Endothelial cell of umbilical vein (primary cell): ENCODE measurements around the gene OPCML. TPM values are rescaled to one million over a fixed set of nuclear protein-coding genes. Genes with fewer than 3 reads are reported as not detected.

Source experiments
- BruUV-seq: library from RNA; stranded (reverse); fragments of 400-500 nt; replicated peaks from 2 replicates; lab custom pipeline; 2021; lab: Mats Ljungman, UMichigan
- CTCF ChIA-PET: fragments of 300-600, 350-600 bp; sonication (Branson Sonifier 250); formaldehyde crosslinking; loops from one replicate; lab custom pipeline; 2021; ENCODE audit warnings: antibody characterized with exemption, inconsistent platforms; lab: Charles Lee
- POLR2A ChIA-PET: fragments of 300-600, 350-600 bp; sonication (Branson Sonifier 250); formaldehyde crosslinking; loops from one replicate; lab custom pipeline; 2021; ENCODE audit warnings: antibody characterized with exemption, inconsistent platforms; lab: Charles Lee
- DNase-seq: peaks from one replicate; pipeline ENCODE4 v3.0.0-alpha.2; 2011; ENCODE audit warnings: low read depth, low spot score
- FAIRE-seq: peaks from 2 replicates; lab custom pipeline; 2011; peaks lifted over from hg19 to GRCh38; lab: Jason Lieb, UNC
- H2AFZ ChIP-seq: 2 replicates; pipeline ENCODE4 v1.6.0; 2012; ENCODE audit warnings: low read depth, low read length, control low read depth, inconsistent platforms
- H3K27ac ChIP-seq: 2 replicates; pipeline ENCODE4 v1.5.1; 2011; ENCODE audit warnings: low read depth, mild to moderate bottlenecking, control low read depth, low read length, moderate library complexity; ENCODE audit not compliant: insufficient read depth
- H3K27me3 ChIP-seq, 2 experiments: 2 replicates each; pipeline versions ENCODE4 v1.6.0 to v1.6.1; 2011; ENCODE audit warnings: low read length in 2 of 2, mixed read lengths in 1 of 2; ENCODE audit not compliant: control insufficient read depth in 2 of 2, insufficient read depth in 2 of 2
- H3K36me3 ChIP-seq, 2 experiments: 2 replicates in 1 of 2; 3 replicates in 1 of 2; pipeline ENCODE4 v1.5.1; 2011; ENCODE audit warnings: low read length in 2 of 2, mild to moderate bottlenecking in 1 of 2, moderate library complexity in 1 of 2; ENCODE audit not compliant: control insufficient read depth in 2 of 2, insufficient read depth in 2 of 2; ENCODE audit errors: extremely low read depth in 1 of 2
- H3K4me1 ChIP-seq: 3 replicates; pipeline ENCODE4 v1.5.1; 2011; ENCODE audit warnings: mild to moderate bottlenecking, low read length; ENCODE audit not compliant: control insufficient read depth, insufficient read depth; ENCODE audit errors: extremely low read depth
- H3K4me2 ChIP-seq: 2 replicates; pipeline ENCODE4 v1.6.1; 2011; ENCODE audit warnings: low read length, control low read depth, mixed read lengths; ENCODE audit not compliant: insufficient read depth
- H3K4me3 ChIP-seq, 3 experiments: fragments of 200-600 bp in 1 of 3; sonication (generic), shearing (Covaris generic) in 1 of 3; replicated peaks in 1 of 3; 2 replicates each; pipeline ENCODE4 v1.5.1; 2011 to 2016; ENCODE audit warnings: control low read depth in 3 of 3, low read length in 3 of 3, mild to moderate bottlenecking in 2 of 3, inconsistent platforms in 1 of 3, low read depth in 1 of 3, moderate library complexity in 1 of 3; ENCODE audit not compliant: insufficient read depth in 1 of 3
- H3K79me2 ChIP-seq: 2 replicates; pipeline ENCODE4 v1.6.0; 2012; ENCODE audit warnings: low read length, inconsistent platforms; ENCODE audit not compliant: control insufficient read depth, insufficient read depth
- H3K9ac ChIP-seq: replicated peaks from 2 replicates; pipeline ENCODE3; 2011; ENCODE audit warnings: low read length, control low read depth; ENCODE audit not compliant: insufficient read depth; ENCODE audit errors: extremely low read depth
- H3K9me1 ChIP-seq: replicated peaks from 3 replicates; pipeline ENCODE4 v1.6.0; 2011; ENCODE audit warnings: mild to moderate bottlenecking, low read length; ENCODE audit not compliant: control insufficient read depth, insufficient read depth; ENCODE audit errors: extremely low read depth
- H3K9me3 ChIP-seq: replicated peaks from 2 replicates; pipeline ENCODE4 v1.5.1; 2012; ENCODE audit warnings: low read length, inconsistent platforms; ENCODE audit not compliant: control insufficient read depth, insufficient read depth
- H4K20me1 ChIP-seq: replicated peaks from 2 replicates; pipeline ENCODE3; 2011; ENCODE audit warnings: mild to moderate bottlenecking, low read length; ENCODE audit not compliant: control insufficient read depth, insufficient read depth; ENCODE audit errors: extremely low read depth
- EZH2 ChIP-seq: IDR thresholded peaks from 2 replicates; pipeline ENCODE4 v1.6.1; 2012; ENCODE audit warnings: borderline replicate concordance, low read depth, mild to moderate bottlenecking, moderate library complexity, low read length, inconsistent platforms; ENCODE audit not compliant: severe bottlenecking
- FOS ChIP-seq: IDR thresholded peaks from 2 replicates; pipeline ENCODE4 v1.6.1; 2011; ENCODE audit warnings: mild to moderate bottlenecking, low read length, moderate library complexity, borderline replicate concordance; ENCODE audit not compliant: insufficient read depth
- GATA2 ChIP-seq: IDR thresholded peaks from 2 replicates; pipeline ENCODE4 v1.7.0; 2011; ENCODE audit warnings: low read depth, mild to moderate bottlenecking, moderate library complexity, mixed read lengths, low read length; ENCODE audit not compliant: insufficient read length, insufficient read depth
- JUN ChIP-seq: IDR thresholded peaks from 2 replicates; pipeline ENCODE4 v1.6.1; 2011; ENCODE audit warnings: borderline replicate concordance, low read depth; ENCODE audit not compliant: insufficient read length, insufficient read depth
- MYC ChIP-seq: IDR thresholded peaks from one replicate; pipeline ENCODE4 v1.6.1; 2011; ENCODE audit warnings: mild to moderate bottlenecking, low read depth, low read length
- POLR2A ChIP-seq: IDR thresholded peaks from 2 replicates; pipeline ENCODE4 v1.6.1; 2012; ENCODE audit warnings: low read depth, mild to moderate bottlenecking, control low read depth, low read length
- POLR2AphosphoS5 ChIP-seq: IDR thresholded peaks from 2 replicates; pipeline ENCODE4 v1.6.1; 2012; ENCODE audit warnings: low read depth, mild to moderate bottlenecking, control low read depth, low read length, moderate library complexity; ENCODE audit not compliant: insufficient read depth
- dilution Hi-C: fragments of 300-500 bp; cut with MboI; formaldehyde crosslinking; loops from one replicate; pipeline ENCODE4 v1.15.0; 2019; ENCODE audit warnings: low sequenced_read_pairs; ENCODE audit not compliant: extremely low pct_ligation_motif_present
- intact Hi-C: fragments of 100-400 bp; cut with micrococcal nuclease; formaldehyde crosslinking; loops from one replicate; pipeline ENCODE4 v1.10.0; 2022
- polyA plus RNA-seq, 4 experiments: library from polyadenylated mRNA; depleted of rRNA in 3 of 4; stranded (reverse) in 3 of 4; unstranded in 1 of 4; fragments of >200 nt; gene quantifications; 2 replicates each; pipeline versions ENCODE4 v1.2.1 to v1.2.3, GENCODE V29; 2011 to 2012; ENCODE audit warnings: missing spikeins in 1 of 4
- total RNA-seq: library from RNA; stranded (reverse); gene quantifications from 2 replicates; pipeline ENCODE4 v1.2.3, GENCODE V29; 2021
- TF ChIP-seq, protein P1 (sequence below): IDR thresholded peaks from 2 replicates; pipeline ENCODE4 v1.6.1; 2011; ENCODE audit not compliant: insufficient read depth, insufficient read length
- TF ChIP-seq, protein P2 (sequence below), 2 donors: IDR thresholded peaks; 1 replicate in 1 of 2; 2 replicates in 1 of 2; pipeline ENCODE4 v1.5.1; 2011; ENCODE audit warnings: low read length in 2 of 2, mild to moderate bottlenecking in 2 of 2, moderate library complexity in 2 of 2, control low read depth in 1 of 2, inconsistent platforms in 1 of 2, low read depth in 1 of 2; ENCODE audit not compliant: insufficient read depth in 1 of 2; ENCODE audit errors: extremely low read depth in 1 of 2

Gene OPCML
- total and polyA plus RNA-seq, 2 donors (not counting 3 experiments of a cell fraction or from before 2014, with no cell fraction given), result not detected

GRCh38 chr11:133520707-133521106 is 11.6 kb downstream of the OPCML start:
- TF ChIP-seq MYC (no peak), POLR2A (no peak), FOS (no peak), GATA2 (no peak), POLR2AphosphoS5 (no peak), JUN (no peak), EZH2 (no peak)
- TF ChIP-seq, protein P1, sequence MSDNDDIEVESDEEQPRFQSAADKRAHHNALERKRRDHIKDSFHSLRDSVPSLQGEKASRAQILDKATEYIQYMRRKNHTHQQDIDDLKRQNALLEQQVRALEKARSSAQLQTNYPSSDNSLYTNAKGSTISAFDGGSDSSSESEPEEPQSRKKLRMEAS, result no peak
- TF ChIP-seq, protein P2, sequence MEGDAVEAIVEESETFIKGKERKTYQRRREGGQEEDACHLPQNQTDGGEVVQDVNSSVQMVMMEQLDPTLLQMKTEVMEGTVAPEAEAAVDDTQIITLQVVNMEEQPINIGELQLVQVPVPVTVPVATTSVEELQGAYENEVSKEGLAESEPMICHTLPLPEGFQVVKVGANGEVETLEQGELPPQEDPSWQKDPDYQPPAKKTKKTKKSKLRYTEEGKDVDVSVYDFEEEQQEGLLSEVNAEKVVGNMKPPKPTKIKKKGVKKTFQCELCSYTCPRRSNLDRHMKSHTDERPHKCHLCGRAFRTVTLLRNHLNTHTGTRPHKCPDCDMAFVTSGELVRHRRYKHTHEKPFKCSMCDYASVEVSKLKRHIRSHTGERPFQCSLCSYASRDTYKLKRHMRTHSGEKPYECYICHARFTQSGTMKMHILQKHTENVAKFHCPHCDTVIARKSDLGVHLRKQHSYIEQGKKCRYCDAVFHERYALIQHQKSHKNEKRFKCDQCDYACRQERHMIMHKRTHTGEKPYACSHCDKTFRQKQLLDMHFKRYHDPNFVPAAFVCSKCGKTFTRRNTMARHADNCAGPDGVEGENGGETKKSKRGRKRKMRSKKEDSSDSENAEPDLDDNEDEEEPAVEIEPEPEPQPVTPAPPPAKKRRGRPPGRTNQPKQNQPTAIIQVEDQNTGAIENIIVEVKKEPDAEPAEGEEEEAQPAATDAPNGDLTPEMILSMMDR (IDR thresholded peaks at IDR 0.05; ENCODE audit: extremely low read depth in 1 of 2, insufficient read depth in 1 of 2, low read depth in 1 of 2, low read length in 2 of 2), result no peak
- dilution Hi-C loops (no loop called here), intact Hi-C loops (no loop called here)
- CTCF ChIA-PET, result no interaction called here
- Histone ChIP-seq H3K79me2 (no peaks in the 10 kb centered on the region), H3K36me3 (no peaks in the 10 kb centered on the region), H3K27me3 (no peaks in the 10 kb centered on the region), H3K9me1 (no peaks in the 10 kb centered on the region), H4K20me1 (no peaks in the 10 kb centered on the region), H3K27ac (no peak overlapping the region), H3K9ac (no peak overlapping the region), H3K4me2 (no peak overlapping the region), H3K4me1 (no peaks in the 10 kb centered on the region), H2AFZ (no peak overlapping the region), H3K4me3 (no peak overlapping the region), H3K9me3 (peaks cover 4% of the 10 kb centered on the region)
- BruUV-seq, result no TSS peak
- no peak for DNase-seq
- POLR2A ChIA-PET, result no interaction called here
- FAIRE-seq, result no peak
